Measurements from ENCODE around the gene EXO5.
A peak's percentile ranks its signal among the peaks of the same experiment; 100 is the strongest.
"Not testable (repeated sequence)": the region's sequence is repeated elsewhere in the genome, so short reads cannot be mapped to it uniquely, and the experiment has no call there.

The EXO5 gene

GRCh38 chr1:40479156-40479555 is 29.4 kb upstream of the EXO5 start:
- ATAC-seq = no peak

DNA sequence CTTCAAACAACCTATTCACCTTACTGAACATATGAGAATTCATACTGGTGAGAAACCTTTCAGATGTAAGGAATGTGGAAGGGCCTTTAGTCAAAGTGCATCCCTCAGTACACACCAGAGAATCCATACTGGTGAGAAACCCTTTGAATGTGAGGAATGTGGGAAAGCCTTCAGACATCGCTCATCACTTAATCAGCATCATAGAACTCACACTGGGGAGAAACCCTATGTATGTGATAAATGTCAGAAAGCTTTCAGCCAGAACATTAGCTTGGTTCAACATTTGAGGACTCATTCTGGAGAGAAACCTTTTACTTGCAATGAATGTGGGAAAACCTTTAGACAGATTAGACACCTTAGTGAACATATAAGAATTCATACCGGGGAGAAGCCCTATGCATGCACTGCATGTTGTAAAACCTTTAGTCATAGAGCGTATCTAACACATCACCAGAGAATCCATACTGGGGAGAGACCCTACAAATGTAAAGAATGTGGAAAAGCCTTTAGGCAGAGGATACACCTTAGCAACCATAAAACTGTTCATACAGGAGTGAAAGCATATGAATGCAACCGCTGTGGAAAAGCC is 13.2 kb upstream of the EXO5 start:
- no peak for TF ChIP-seq ZNF70 (CRISPR knock-in tag; IDR thresholded peaks at IDR 0.05)
- TF ChIP-seq BACH2 (CRISPR knock-in tag; IDR thresholded peaks at IDR 0.05; ENCODE audit: borderline replicate concordance) = no peak
- no peak for TF ChIP-seq CSDC2 (CRISPR knock-in tag; IDR thresholded peaks at IDR 0.05)
- TF ChIP-seq ARNTL (CRISPR knock-in tag; IDR thresholded peaks at IDR 0.05; ENCODE audit: borderline replicate concordance, low read depth) = no peak
- no peak for TF ChIP-seq POU6F1 (CRISPR knock-in tag; IDR thresholded peaks at IDR 0.05; ENCODE audit: borderline replicate concordance, low read depth)
- TF ChIP-seq ZNF8 (CRISPR knock-in tag; IDR thresholded peaks at IDR 0.05) = no peak
- TF ChIP-seq TOX (CRISPR knock-in tag; IDR thresholded peaks at IDR 0.05; ENCODE audit: borderline replicate concordance) = no peak
- no peak for TF ChIP-seq CSRNP3 (CRISPR knock-in tag; IDR thresholded peaks at IDR 0.05)
- no peak for TF ChIP-seq ESRRG (CRISPR knock-in tag; IDR thresholded peaks at IDR 0.05)
- TF ChIP-seq ZFP30 (CRISPR knock-in tag; IDR thresholded peaks at IDR 0.05) = no peak
- ATAC-seq = no peak

More at GRCh38 chr1:40479156-40479555, 29.4 kb upstream of the EXO5 start:
- no peak for TF ChIP-seq ISL1 (CRISPR knock-in tag; IDR thresholded peaks at IDR 0.05)
- no peak for TF ChIP-seq ARNTL (CRISPR knock-in tag; IDR thresholded peaks at IDR 0.05; ENCODE audit: borderline replicate concordance, low read depth)

DNA sequence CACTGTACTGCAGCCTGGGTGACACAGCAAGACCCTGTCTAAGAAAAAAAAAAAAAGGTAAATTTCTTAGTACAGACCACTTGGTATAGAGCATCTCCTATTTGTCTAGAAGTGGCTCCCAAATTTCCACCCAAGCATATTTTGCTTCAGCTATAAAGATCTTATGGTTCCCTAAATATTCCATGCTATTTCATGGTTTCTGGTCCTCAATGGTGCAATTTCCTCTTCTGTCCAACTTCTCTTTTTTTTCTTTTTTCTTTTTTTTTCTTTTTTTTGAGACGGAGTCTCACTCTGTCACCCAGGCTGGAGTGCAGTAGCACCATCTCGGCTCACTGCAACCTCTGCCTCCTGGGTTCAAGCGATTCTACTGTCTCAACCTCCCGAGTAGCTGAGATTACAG is 5.9 kb upstream of the EXO5 start:
- not testable (repeated sequence) for ATAC-seq

- TF ChIP-seq ARNTL (CRISPR knock-in tag; IDR thresholded peaks at IDR 0.05; ENCODE audit: borderline replicate concordance, low read depth) (no peak), ESRRG (CRISPR knock-in tag; IDR thresholded peaks at IDR 0.05) (no peak), ZNF8 (CRISPR knock-in tag; IDR thresholded peaks at IDR 0.05) (no peak), SNAI2 (CRISPR knock-in tag; IDR thresholded peaks at IDR 0.05) (no peak)
- no peak for ATAC-seq
Observed at GRCh38 chr1:40507973-40508372, 594 bp upstream of the EXO5 start.

DNA sequence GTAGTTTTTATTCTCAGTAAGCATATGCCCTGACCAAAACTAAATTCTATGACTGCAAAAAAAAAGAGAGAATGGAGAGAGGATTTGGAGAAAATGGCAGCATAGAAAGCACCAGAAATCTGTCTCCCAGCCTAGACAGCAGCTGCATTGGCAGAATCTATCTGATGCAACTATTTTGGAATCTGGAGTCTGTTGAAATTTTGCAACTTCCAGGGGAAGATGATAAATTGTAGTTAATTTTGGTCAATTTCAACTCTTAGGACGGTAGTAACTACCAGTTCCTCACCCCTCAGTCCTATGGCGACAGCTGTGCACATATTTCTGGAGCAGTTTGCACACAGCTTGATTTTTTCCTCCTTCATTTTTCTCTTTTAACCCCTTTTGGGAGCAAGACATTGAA is 10.9 kb downstream of the EXO5 start:
- ATAC-seq = no peak
- TF ChIP-seq CSRNP3 (CRISPR knock-in tag; IDR thresholded peaks at IDR 0.05) = no peak
- TF ChIP-seq ZFP30 (CRISPR knock-in tag; IDR thresholded peaks at IDR 0.05) = no peak
- TF ChIP-seq PPARA (CRISPR knock-in tag; IDR thresholded peaks at IDR 0.05; ENCODE audit: borderline replicate concordance) = no peak

DNA sequence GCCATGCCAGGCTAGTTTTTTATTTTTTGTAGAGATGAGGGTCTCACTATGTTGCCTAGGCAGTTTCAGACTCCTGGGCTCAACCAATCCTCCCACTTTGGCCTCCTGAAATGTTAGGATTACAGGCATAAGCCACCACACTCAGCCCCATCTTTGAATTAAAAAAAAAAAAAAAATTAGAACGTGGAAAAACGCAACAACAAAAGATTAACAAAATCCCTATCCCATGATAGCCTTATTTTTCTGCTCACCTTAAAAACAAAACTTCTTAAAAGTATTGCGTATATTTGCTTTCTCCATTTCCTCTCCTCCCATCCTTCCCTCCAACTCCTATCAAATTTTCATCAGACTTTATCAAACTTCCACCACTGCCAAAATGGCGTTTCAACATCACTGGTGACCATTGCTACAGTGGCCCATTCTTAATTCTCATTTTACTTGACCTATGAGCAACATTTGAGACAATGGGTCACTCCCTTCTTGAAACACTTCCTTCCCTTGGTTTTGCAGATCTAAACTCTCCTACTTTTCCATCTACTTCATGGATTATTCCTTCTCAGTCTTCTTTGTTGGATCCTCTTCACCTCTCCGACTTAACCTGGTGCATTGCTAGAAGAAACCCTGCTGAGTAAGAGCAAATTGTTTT is 22.3 kb downstream of the EXO5 start:
- ATAC-seq = peak; percentile 4; the same call in 2 of the 3 replicates
- TF ChIP-seq CSRNP3 (CRISPR knock-in tag; IDR thresholded peaks at IDR 0.05) = no peak
- TF ChIP-seq ZFP3 (CRISPR knock-in tag; IDR thresholded peaks at IDR 0.05) = no peak
- TF ChIP-seq SNAI2 (CRISPR knock-in tag; IDR thresholded peaks at IDR 0.05) = no peak
- TF ChIP-seq ZFP30 (CRISPR knock-in tag; IDR thresholded peaks at IDR 0.05) = no peak
- no peak for TF ChIP-seq ZNF70 (CRISPR knock-in tag; IDR thresholded peaks at IDR 0.05)
- TF ChIP-seq OSR1 (CRISPR knock-in tag; IDR thresholded peaks at IDR 0.05) = no peak
- TF ChIP-seq, protein P1, sequence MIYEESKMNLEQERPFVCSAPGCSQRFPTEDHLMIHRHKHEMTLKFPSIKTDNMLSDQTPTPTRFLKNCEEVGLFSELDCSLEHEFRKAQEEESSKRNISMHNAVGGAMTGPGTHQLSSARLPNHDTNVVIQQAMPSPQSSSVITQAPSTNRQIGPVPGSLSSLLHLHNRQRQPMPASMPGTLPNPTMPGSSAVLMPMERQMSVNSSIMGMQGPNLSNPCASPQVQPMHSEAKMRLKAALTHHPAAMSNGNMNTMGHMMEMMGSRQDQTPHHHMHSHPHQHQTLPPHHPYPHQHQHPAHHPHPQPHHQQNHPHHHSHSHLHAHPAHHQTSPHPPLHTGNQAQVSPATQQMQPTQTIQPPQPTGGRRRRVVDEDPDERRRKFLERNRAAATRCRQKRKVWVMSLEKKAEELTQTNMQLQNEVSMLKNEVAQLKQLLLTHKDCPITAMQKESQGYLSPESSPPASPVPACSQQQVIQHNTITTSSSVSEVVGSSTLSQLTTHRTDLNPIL (CRISPR knock-in tag; IDR thresholded peaks at IDR 0.05; ENCODE audit: low read depth) = no peak
- no peak for TF ChIP-seq TOX (CRISPR knock-in tag; IDR thresholded peaks at IDR 0.05; ENCODE audit: borderline replicate concordance)
- TF ChIP-seq CSDC2 (CRISPR knock-in tag; IDR thresholded peaks at IDR 0.05) = no peak
- TF ChIP-seq ZNF8 (CRISPR knock-in tag; IDR thresholded peaks at IDR 0.05) = no peak
- TF ChIP-seq, protein P2, sequence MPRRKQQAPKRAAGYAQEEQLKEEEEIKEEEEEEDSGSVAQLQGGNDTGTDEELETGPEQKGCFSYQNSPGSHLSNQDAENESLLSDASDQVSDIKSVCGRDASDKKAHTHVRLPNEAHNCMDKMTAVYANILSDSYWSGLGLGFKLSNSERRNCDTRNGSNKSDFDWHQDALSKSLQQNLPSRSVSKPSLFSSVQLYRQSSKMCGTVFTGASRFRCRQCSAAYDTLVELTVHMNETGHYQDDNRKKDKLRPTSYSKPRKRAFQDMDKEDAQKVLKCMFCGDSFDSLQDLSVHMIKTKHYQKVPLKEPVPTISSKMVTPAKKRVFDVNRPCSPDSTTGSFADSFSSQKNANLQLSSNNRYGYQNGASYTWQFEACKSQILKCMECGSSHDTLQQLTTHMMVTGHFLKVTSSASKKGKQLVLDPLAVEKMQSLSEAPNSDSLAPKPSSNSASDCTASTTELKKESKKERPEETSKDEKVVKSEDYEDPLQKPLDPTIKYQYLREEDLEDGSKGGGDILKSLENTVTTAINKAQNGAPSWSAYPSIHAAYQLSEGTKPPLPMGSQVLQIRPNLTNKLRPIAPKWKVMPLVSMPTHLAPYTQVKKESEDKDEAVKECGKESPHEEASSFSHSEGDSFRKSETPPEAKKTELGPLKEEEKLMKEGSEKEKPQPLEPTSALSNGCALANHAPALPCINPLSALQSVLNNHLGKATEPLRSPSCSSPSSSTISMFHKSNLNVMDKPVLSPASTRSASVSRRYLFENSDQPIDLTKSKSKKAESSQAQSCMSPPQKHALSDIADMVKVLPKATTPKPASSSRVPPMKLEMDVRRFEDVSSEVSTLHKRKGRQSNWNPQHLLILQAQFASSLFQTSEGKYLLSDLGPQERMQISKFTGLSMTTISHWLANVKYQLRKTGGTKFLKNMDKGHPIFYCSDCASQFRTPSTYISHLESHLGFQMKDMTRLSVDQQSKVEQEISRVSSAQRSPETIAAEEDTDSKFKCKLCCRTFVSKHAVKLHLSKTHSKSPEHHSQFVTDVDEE (CRISPR knock-in tag; IDR thresholded peaks at IDR 0.05) = no peak
- no peak for TF ChIP-seq PPARA (CRISPR knock-in tag; IDR thresholded peaks at IDR 0.05; ENCODE audit: borderline replicate concordance)
- no peak for TF ChIP-seq TCF4 (CRISPR knock-in tag; IDR thresholded peaks at IDR 0.05; ENCODE audit: borderline replicate concordance)
